Fibroblast of skin of right quadriceps (primary cell): ENCODE measurements around the gene RAB8B.

Source experiments
- DNase-seq: peaks from one replicate; pipeline ENCODE4 v3.0.0-alpha.2; 2013

The RAB8B gene

GRCh38 chr15:63238796-63239195 lies 49.4 kb downstream of the RAB8B start:
- DNase-seq: peak; percentile 90

- no peak for DNase-seq
These were observed 50.7 kb downstream of the RAB8B start for GRCh38 chr15:63240109-63240508.

- no peak for DNase-seq
These were observed 51.9 kb downstream of the RAB8B start for GRCh38 chr15:63241316-63241715.

GRCh38 chr15:63243101-63243500 lies 53.7 kb downstream of the RAB8B start:
- no peak for DNase-seq

GRCh38 chr15:63243776-63244175 lies 54.4 kb downstream of the RAB8B start:
- DNase-seq: no peak

GRCh38 chr15:63244399-63244798 lies 55.0 kb downstream of the RAB8B start:
- peak; percentile 83 for DNase-seq

GRCh38 chr15:63244976-63245645 lies 55.7 kb downstream of the RAB8B start:
- DNase-seq: no peak

- DNase-seq: peak; percentile 95
These were observed 57.5 kb downstream of the RAB8B start for GRCh38 chr15:63246691-63247469.

GRCh38 chr15:63250312-63250965 lies 61.0 kb downstream of the RAB8B start:
- peak; percentile 100 for DNase-seq

- DNase-seq: no peak
These were observed 62.3 kb downstream of the RAB8B start for GRCh38 chr15:63251701-63252100.

GRCh38 chr15:63252292-63252691 lies 62.9 kb downstream of the RAB8B start:
- no peak for DNase-seq

GRCh38 chr15:63254991-63255390 lies 65.6 kb downstream of the RAB8B start:
- no peak for DNase-seq

- DNase-seq: no peak
These were observed 66.1 kb downstream of the RAB8B start for GRCh38 chr15:63255489-63255990.

GRCh38 chr15:63256433-63257274 lies 67.2 kb downstream of the RAB8B start:
- peak; percentile 91 for DNase-seq

GRCh38 chr15:63258658-63259057 lies 69.3 kb downstream of the RAB8B start:
- no peak for DNase-seq

GRCh38 chr15:63260791-63261190 lies 71.4 kb downstream of the RAB8B start:
- DNase-seq: no peak

- no peak for DNase-seq
These were observed 71.9 kb downstream of the RAB8B start for GRCh38 chr15:63261311-63261710.

GRCh38 chr15:63263519-63263918 lies 74.1 kb downstream of the RAB8B start:
- no peak for DNase-seq

- no peak for DNase-seq
These were observed 75.4 kb downstream of the RAB8B start for GRCh38 chr15:63264688-63265293.

- no peak for DNase-seq
These were observed 85.0 kb downstream of the RAB8B start for GRCh38 chr15:63274427-63274826.

- DNase-seq: no peak
These were observed 87.1 kb downstream of the RAB8B start for GRCh38 chr15:63276342-63277037.
